NCI-H1417 treated with DMSO at 0.1 percent for 48 hours (cell line): Measurements from ENCODE around the gene MYCN.
"Not testable (repeated sequence)": the region's sequence is repeated elsewhere in the genome, so short reads cannot be mapped to it uniquely, and the experiment has no call there.

Source experiments
- DNase-seq: peaks from one replicate; lab custom pipeline; 2025; lab: John Stamatoyannopoulos, UW

The MYCN gene

GRCh38 chr2:15939854-15940660 is at the start of gene MYCN:
Gene MYCN (plus strand): TSS chr2:15940550. CDS start chr2:15942065, 1,515 bp downstream.
- DNase-seq: no peak

GRCh38 chr2:15890936-15891905 is 49.1 kb upstream of the MYCN start:
- DNase-seq: no peak

- DNase-seq: no peak
These were observed 48.0 kb upstream of the MYCN start for GRCh38 chr2:15892151-15892880.

GRCh38 chr2:15893085-15893484 is 47.3 kb upstream of the MYCN start:
- no peak for DNase-seq

GRCh38 chr2:15893689-15894480 is 46.5 kb upstream of the MYCN start:
- DNase-seq: no peak

- no peak for DNase-seq
These were observed 45.7 kb upstream of the MYCN start for GRCh38 chr2:15894481-15895144.

- no peak for DNase-seq
These were observed 44.5 kb upstream of the MYCN start for GRCh38 chr2:15895615-15896469.

GRCh38 chr2:15896859-15897258 is 43.5 kb upstream of the MYCN start:
- no peak for DNase-seq

GRCh38 chr2:15897431-15898098 is 42.8 kb upstream of the MYCN start:
- no peak for DNase-seq

GRCh38 chr2:15899327-15899612 is 41.1 kb upstream of the MYCN start:
- no peak for DNase-seq

- no peak for DNase-seq
These were observed 40.4 kb upstream of the MYCN start for GRCh38 chr2:15899751-15900493.

- no peak for DNase-seq
These were observed 39.1 kb upstream of the MYCN start for GRCh38 chr2:15901095-15901807.

- DNase-seq: no peak
These were observed 38.6 kb upstream of the MYCN start for GRCh38 chr2:15901808-15902130.

- DNase-seq: not testable (repeated sequence)
These were observed 36.4 kb upstream of the MYCN start for GRCh38 chr2:15903910-15904309.

GRCh38 chr2:15905267-15905645 is 35.1 kb upstream of the MYCN start:
- no peak for DNase-seq

- no peak for DNase-seq
These were observed 34.3 kb upstream of the MYCN start for GRCh38 chr2:15905986-15906491.

GRCh38 chr2:15906778-15907177 is 33.6 kb upstream of the MYCN start:
- DNase-seq: no peak
